GM19455 (cell line): Measurements from ENCODE around the gene TMEM186.
"Not testable (repeated sequence)": the region's sequence is repeated elsewhere in the genome, so short reads cannot be mapped to it uniquely, and the experiment has no call there.

Experiments used
- ATAC-seq: cut with Tn5 transposase; IDR thresholded peaks from one replicate; pipeline ENCODE4 v1.9.1; 2021; ENCODE audit not compliant: unreplicated experiment

TMEM186 gene, protein sequence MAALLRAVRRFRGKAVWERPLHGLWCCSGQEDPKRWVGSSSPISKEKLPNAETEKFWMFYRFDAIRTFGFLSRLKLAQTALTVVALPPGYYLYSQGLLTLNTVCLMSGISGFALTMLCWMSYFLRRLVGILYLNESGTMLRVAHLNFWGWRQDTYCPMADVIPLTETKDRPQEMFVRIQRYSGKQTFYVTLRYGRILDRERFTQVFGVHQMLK

DNA sequence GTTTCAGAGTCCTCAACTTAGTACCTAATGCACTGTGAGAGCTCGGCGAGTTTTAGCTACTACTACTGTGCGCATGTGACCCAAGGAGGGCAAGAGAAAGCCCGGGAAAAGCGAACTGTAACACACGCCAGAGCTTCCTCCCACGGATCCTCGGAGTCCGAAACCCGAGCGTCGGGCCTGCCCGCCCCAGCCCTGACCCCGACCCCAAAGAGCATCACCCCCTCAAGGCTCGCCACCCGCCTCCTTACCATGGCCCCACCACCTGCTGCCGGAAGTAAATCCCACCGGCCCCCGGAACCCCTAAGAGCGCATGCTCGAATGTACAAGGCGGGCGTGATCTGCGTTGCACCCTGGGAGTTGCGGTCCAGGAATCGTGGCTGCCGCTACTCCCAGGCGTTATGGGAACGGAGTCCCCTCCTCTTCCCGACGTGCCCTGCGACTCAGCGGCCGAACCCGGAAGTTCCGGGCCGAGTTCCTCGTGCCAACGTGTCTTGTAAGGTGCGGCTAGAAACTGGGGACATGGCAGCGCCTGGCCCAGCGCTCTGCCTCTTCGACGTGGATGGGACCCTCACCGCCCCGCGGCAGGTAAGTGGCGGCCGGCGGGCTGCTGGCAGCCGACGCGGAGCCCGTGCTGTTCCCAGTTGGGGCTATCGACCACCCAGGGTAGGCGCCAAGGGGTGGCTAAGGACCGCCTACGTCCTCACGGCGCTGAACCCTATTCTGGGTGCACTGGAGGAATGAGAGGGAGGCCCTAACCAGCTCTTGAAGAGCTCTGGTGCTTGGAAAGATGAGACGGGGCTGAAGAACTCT lies at the start of gene TMEM186, which contains the start of gene PMM2:
Gene TMEM186 (minus strand): TSS at position 276 of the 810 bp plus-strand sequence. CDS start 25 bp downstream, at position 251.
Gene PMM2 (plus strand): TSS at position 476 of the 810 bp plus-strand sequence. CDS start 44 bp downstream, at position 520.
- peak; percentile 88 for ATAC-seq

DNA sequence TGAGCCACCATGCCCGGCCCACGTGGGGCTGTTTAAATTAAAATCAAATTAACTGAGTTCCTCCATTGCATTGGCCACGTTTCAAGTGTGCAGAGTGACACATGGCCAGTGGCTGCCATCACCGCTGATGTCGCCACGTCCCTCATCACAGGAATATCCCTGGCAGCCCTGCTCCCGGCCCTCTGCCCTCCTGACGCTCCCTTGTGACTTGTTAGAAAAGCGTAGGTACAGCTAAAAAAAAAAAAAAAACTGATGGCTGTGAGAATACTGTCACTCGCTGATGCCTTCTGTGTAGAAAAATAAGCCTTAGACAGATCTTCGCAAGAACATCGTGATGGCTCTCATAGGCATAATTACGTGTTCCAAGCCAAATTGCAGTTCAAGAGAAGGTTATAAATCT lies 49.7 kb upstream of the TMEM186 start:
- ATAC-seq, result no peak

- ATAC-seq, result no peak
These were observed 49.0 kb upstream of the TMEM186 start for GRCh38 chr16:8846401-8846932.

- ATAC-seq, result no peak
These were observed 48.4 kb upstream of the TMEM186 start for GRCh38 chr16:8845699-8846298.

GRCh38 chr16:8843296-8843695 lies 45.9 kb upstream of the TMEM186 start:
- ATAC-seq, result not testable (repeated sequence)

DNA sequence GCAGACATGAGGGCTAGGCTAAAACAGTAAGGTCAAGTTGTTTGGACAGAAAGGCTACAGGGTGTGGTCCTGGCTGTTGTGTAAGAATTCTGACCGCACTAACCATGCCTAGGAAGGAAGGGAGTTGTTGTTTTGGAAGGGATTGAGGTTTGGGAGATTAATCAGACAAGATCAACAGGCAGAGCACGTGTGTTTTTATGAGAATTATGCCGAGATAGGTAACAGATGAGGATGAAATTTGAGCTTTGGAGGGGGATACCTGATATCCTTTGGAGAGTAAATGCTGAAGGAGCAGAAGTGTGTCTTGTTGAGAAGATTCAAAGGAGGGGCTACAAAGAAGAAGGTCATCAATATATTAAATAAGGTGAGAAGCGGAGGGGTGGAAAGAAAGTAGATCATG lies 44.6 kb upstream of the TMEM186 start:
- ATAC-seq, result not testable (repeated sequence)

- ATAC-seq, result not testable (repeated sequence)
These were observed 40.2 kb upstream of the TMEM186 start for GRCh38 chr16:8837594-8837993.

- ATAC-seq, result not testable (repeated sequence)
These were observed 39.4 kb upstream of the TMEM186 start for GRCh38 chr16:8836797-8837196.

DNA sequence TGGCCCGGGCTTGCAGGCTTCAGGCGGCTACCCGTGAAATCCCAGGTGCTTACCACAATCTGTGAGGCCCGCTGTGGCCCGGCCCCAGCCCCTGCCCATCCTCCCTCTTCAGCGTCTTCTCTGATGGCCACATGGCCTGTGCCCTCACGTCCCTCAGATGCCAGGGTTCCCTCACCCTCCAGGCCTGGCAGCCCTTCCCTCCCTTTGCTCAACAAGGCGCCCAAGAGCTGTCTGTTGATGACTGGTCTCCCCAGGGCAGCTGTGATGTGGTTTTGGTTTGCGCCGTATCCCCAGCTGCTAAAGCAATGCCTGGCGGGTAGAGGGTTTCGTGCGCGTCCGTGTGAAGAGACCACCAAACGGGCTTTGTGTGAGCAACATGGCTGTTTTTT lies 35.3 kb upstream of the TMEM186 start:
- no peak for ATAC-seq

DNA sequence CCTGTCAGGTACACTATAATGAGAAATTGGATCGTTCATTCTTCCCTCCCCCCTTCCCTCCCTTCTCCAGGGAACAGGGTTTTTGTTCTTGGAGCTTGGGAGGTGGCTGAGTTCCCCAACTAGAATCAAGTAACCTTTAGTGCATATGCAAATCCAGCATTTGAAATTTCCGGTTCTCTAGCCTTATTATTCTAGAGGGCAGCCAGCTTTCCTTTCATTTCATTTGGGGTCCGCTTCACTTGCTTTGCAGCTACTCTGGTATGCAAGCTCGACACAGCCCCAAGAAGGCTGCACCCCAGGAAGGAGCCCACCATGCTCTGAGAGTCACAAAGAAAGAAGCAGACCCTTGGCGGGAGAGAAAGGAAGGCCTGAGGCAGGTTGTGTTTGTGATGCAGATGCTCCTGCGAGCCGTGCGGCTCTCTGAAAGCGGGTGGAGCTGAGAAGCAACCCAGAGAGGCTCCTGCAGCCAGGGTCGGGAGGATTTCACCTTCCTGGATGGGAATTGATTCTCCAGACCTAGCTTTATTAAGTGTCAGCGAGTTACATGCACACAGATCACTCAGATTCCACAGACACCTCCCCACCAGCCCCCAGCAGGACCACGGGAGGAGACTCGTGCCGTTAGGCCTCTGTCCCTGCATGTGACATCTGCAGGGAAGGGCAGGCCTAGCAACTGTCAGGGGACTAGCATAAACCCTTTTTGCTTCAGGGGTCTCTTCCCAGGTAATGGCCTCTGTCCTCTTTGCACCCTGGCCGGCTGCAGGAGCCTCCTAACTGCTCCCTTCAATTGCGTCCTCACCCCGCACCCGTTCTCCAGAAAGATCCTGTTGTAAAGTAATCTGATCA lies 34.7 kb upstream of the TMEM186 start:
- ATAC-seq, result no peak

GRCh38 chr16:8831450-8831849 lies 34.0 kb upstream of the TMEM186 start:
- no peak for ATAC-seq

DNA sequence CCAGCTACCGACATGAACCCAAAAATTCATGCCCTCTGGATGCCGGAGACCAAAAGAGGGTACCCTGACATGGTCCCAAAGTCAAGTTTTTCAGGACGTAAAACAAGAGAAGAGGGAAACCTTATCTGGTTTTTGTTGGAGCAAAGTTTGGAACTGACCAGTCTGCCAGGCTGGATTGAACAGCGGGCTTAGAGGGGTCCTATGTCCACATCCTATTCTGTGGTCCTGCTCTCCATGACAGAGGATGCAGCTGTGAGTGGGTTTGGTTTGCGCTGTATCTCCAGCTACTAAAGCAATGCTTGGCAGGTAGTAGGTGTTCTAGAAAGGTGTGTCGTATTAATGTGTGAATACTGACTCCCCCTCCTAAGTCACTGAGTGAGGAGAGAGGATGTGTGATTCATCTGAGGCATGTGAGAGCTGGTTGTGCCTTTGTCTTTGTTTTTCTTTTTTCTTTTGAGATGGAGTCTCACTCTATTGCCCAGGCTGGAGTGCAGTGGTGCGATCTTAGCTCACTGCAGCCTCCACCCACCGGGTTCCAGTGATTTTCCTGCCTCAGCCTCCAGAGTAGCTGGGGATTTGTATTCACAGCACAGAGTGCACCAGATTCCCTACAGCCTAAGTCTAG lies 31.2 kb upstream of the TMEM186 start:
- ATAC-seq, result no peak

- ATAC-seq, result no peak
These were observed 28.9 kb upstream of the TMEM186 start for GRCh38 chr16:8826278-8826879.

- ATAC-seq, result no peak
These were observed 25.0 kb upstream of the TMEM186 start for GRCh38 chr16:8822403-8822802.

- no peak for ATAC-seq
These were observed 22.1 kb upstream of the TMEM186 start for GRCh38 chr16:8819411-8820034.

- no peak for ATAC-seq
These were observed 21.2 kb upstream of the TMEM186 start for GRCh38 chr16:8818504-8819270.

GRCh38 chr16:8816967-8817655 lies 19.7 kb upstream of the TMEM186 start:
- no peak for ATAC-seq
